ENCODE measurements around the gene FAM217B.

FAM217B gene

GRCh38 chr20:59938221-59938620 lies 2.0 kb upstream of the FAM217B start:
- H2AFZ ChIP-seq (ENCODE audit: low read depth, low read length): no peak overlapping the region
- H3K27me3 ChIP-seq (ENCODE audit: control insufficient read depth in 1 of 2, insufficient read depth in 1 of 2, low read length in 2 of 2): no peaks in the 10 kb centered on the region
- no peak overlapping the region for H4K8ac ChIP-seq (ENCODE audit: low read length)
- no peak overlapping the region for H2BK5ac ChIP-seq (ENCODE audit: low read depth, low read length, poor library complexity, severe bottlenecking)
- H3K79me1 ChIP-seq (replicated peaks; ENCODE audit: low read length, poor library complexity, severe bottlenecking): peaks cover 12% of the 10 kb centered on the region
- H2BK15ac ChIP-seq (ENCODE audit: low read depth, poor library complexity, severe bottlenecking): no peak overlapping the region
- peak overlapping the region; percentile 27 for H3K4me2 ChIP-seq (ENCODE audit: low read length, poor library complexity, severe bottlenecking)
- 67% methylated on average over 4 of the region's 4 CpGs for WGBS
- no peak overlapping the region for H4K91ac ChIP-seq (ENCODE audit: low read length)
- DNase-seq: peak; percentile 78
- H3K27ac ChIP-seq (ENCODE audit: low read length, poor library complexity, severe bottlenecking): no peak overlapping the region
- no peak overlapping the region for H3K4ac ChIP-seq (ENCODE audit: low read depth in 1 of 2, low read length in 2 of 2)
- H3K4me3 ChIP-seq (ENCODE audit: insufficient read depth in 1 of 2, low read depth in 1 of 2, low read length in 2 of 2): peak overlapping the region in 1 of 2 experiments; percentile 90
- peak overlapping the region; percentile 56 for H3K9ac ChIP-seq (ENCODE audit: low read length)
- H2AK5ac ChIP-seq (ENCODE audit: low read length, severe bottlenecking): no peak overlapping the region
- no peak overlapping the region for H3K23ac ChIP-seq (ENCODE audit: low read length in 2 of 2)
- H3K9me3 ChIP-seq (ENCODE audit: control insufficient read depth, low read length): no peaks in the 10 kb centered on the region
- H3K18ac ChIP-seq (ENCODE audit: low read depth in 1 of 2, low read length in 2 of 2): no peak overlapping the region
- H2BK12ac ChIP-seq (ENCODE audit: low read length in 2 of 2): no peak overlapping the region
- no peak overlapping the region for H3K14ac ChIP-seq (ENCODE audit: low read length in 2 of 2)
- H3K36me3 ChIP-seq (ENCODE audit: control insufficient read depth in 1 of 2, insufficient read depth in 2 of 2, low read depth in 1 of 2, low read length in 2 of 2): peaks cover 6 to 23% of the 10 kb centered on the region in 2 experiments
- H2BK120ac ChIP-seq (ENCODE audit: low read depth, low read length): no peak overlapping the region
- peaks cover 20% of the 10 kb centered on the region for H3K4me1 ChIP-seq (ENCODE audit: control insufficient read depth, insufficient read depth, low read depth, low read length)

DNA sequence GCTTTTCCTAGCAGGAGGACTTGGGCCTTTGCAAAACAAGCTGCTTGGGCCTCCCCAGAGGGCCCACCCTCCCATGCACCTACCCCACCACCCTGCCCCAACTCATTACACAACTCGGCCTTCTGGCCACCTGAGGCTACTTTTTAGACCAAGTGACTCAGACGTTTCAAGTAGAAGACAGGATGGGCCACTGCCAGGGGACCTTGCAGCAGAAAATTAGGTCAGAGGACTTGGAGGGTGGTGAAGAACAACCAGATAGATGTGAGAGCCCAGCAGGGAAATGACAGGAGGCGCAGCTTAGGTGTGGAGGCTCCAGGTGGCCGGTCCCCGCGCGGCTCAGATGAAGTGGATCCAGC lies 1.5 kb upstream of the FAM217B start:
- no peak overlapping the region for H4K8ac ChIP-seq (ENCODE audit: low read length)
- no peak overlapping the region for H2BK120ac ChIP-seq (ENCODE audit: low read depth, low read length)
- H2BK12ac ChIP-seq (ENCODE audit: low read length in 2 of 2): no peak overlapping the region
- DNase-seq: no peak
- H2BK15ac ChIP-seq (ENCODE audit: low read depth, poor library complexity, severe bottlenecking): no peak overlapping the region
- H2AFZ ChIP-seq (ENCODE audit: low read depth, low read length): no peak overlapping the region
- WGBS: 91% methylated on average over 6 of the region's 7 CpGs
- H2BK5ac ChIP-seq (ENCODE audit: low read depth, low read length, poor library complexity, severe bottlenecking): no peak overlapping the region
- no peaks in the 10 kb centered on the region for H3K27me3 ChIP-seq (ENCODE audit: control insufficient read depth in 1 of 2, insufficient read depth in 1 of 2, low read length in 2 of 2)
- no peak overlapping the region for H3K9ac ChIP-seq (ENCODE audit: low read length)
- H3K14ac ChIP-seq (ENCODE audit: low read length in 2 of 2): no peak overlapping the region
- no peak overlapping the region for H3K4ac ChIP-seq (ENCODE audit: low read depth in 1 of 2, low read length in 2 of 2)
- peak overlapping the region; percentile 54 for H4K91ac ChIP-seq (ENCODE audit: low read length)
- peak overlapping the region; percentile 77 to 90 for H3K4me3 ChIP-seq (ENCODE audit: insufficient read depth in 1 of 2, low read depth in 1 of 2, low read length in 2 of 2)
- H2AK5ac ChIP-seq (ENCODE audit: low read length, severe bottlenecking): no peak overlapping the region
- H3K4me2 ChIP-seq (ENCODE audit: low read length, poor library complexity, severe bottlenecking): peak overlapping the region; percentile 27
- H3K9me3 ChIP-seq (ENCODE audit: control insufficient read depth, low read length): no peaks in the 10 kb centered on the region
- H3K4me1 ChIP-seq (ENCODE audit: control insufficient read depth, insufficient read depth, low read depth, low read length): peaks cover 16% of the 10 kb centered on the region
- no peak overlapping the region for H3K18ac ChIP-seq (ENCODE audit: low read depth in 1 of 2, low read length in 2 of 2)
- H3K23ac ChIP-seq (ENCODE audit: low read length in 2 of 2): no peak overlapping the region
- peaks cover 5 to 28% of the 10 kb centered on the region in 2 experiments for H3K36me3 ChIP-seq (ENCODE audit: control insufficient read depth in 1 of 2, insufficient read depth in 2 of 2, low read depth in 1 of 2, low read length in 2 of 2)
- H3K27ac ChIP-seq (ENCODE audit: low read length, poor library complexity, severe bottlenecking): no peak overlapping the region
- H3K79me1 ChIP-seq (replicated peaks; ENCODE audit: low read length, poor library complexity, severe bottlenecking): peaks cover 12% of the 10 kb centered on the region

- Histone ChIP-seq H4K91ac (ENCODE audit: low read length) (peak overlapping the region; percentile 65), H3K27me3 (ENCODE audit: control insufficient read depth in 1 of 2, insufficient read depth in 1 of 2, low read length in 2 of 2) (no peaks in the 10 kb centered on the region), H2BK120ac (ENCODE audit: low read depth, low read length) (peak overlapping the region; percentile 81), H3K4me2 (ENCODE audit: low read length, poor library complexity, severe bottlenecking) (peak overlapping the region; percentile 90), H2AK5ac (ENCODE audit: low read length, severe bottlenecking) (no peak overlapping the region), H3K4me1 (ENCODE audit: control insufficient read depth, insufficient read depth, low read depth, low read length) (peaks cover 12% of the 10 kb centered on the region), H3K23ac (ENCODE audit: low read length in 2 of 2) (peak overlapping the region in 1 of 2 experiments; percentile 75), H3K4me3 (ENCODE audit: insufficient read depth in 1 of 2, low read depth in 1 of 2, low read length in 2 of 2) (peak overlapping the region; percentile 77 to 90), H2AFZ (ENCODE audit: low read depth, low read length) (peak overlapping the region; percentile 91), H4K8ac (ENCODE audit: low read length) (peak overlapping the region; percentile 89), H3K4ac (ENCODE audit: low read depth in 1 of 2, low read length in 2 of 2) (peak overlapping the region in 1 of 2 experiments; percentile 24), H3K36me3 (ENCODE audit: control insufficient read depth in 1 of 2, insufficient read depth in 2 of 2, low read depth in 1 of 2, low read length in 2 of 2) (peaks cover 6 to 34% of the 10 kb centered on the region in 2 experiments), H3K9ac (ENCODE audit: low read length) (peak overlapping the region; percentile 97), H2BK5ac (ENCODE audit: low read depth, low read length, poor library complexity, severe bottlenecking) (peak overlapping the region; percentile 80), H2BK12ac (ENCODE audit: low read length in 2 of 2) (no peak overlapping the region), H3K14ac (ENCODE audit: low read length in 2 of 2) (peak overlapping the region in 1 of 2 experiments; percentile 5), H2BK15ac (ENCODE audit: low read depth, poor library complexity, severe bottlenecking) (no peak overlapping the region), H3K79me1 (replicated peaks; ENCODE audit: low read length, poor library complexity, severe bottlenecking) (peaks cover 12% of the 10 kb centered on the region), H3K18ac (ENCODE audit: low read depth in 1 of 2, low read length in 2 of 2) (peak overlapping the region; percentile 34 to 86), H3K27ac (ENCODE audit: low read length, poor library complexity, severe bottlenecking) (peak overlapping the region; percentile 96), H3K9me3 (ENCODE audit: control insufficient read depth, low read length) (no peaks in the 10 kb centered on the region)
- WGBS: 67% methylated on average over 82 of the region's 104 CpGs
- DNase-seq: no peak
Measured at GRCh38 chr20:59939052-59939878, 924 bp upstream of the FAM217B start.

- H4K8ac ChIP-seq (ENCODE audit: low read length): peak overlapping the region; percentile 47
- no peak overlapping the region for H3K14ac ChIP-seq (ENCODE audit: low read length in 2 of 2)
- H3K23ac ChIP-seq (ENCODE audit: low read length in 2 of 2): peak overlapping the region in 1 of 2 experiments; percentile 48
- peak overlapping the region; percentile 96 for H3K27ac ChIP-seq (ENCODE audit: low read length, poor library complexity, severe bottlenecking)
- no peaks in the 10 kb centered on the region for H3K27me3 ChIP-seq (ENCODE audit: control insufficient read depth in 1 of 2, insufficient read depth in 1 of 2, low read length in 2 of 2)
- H3K4me3 ChIP-seq (ENCODE audit: insufficient read depth in 1 of 2, low read depth in 1 of 2, low read length in 2 of 2): peak overlapping the region; percentile 77 to 90
- H4K91ac ChIP-seq (ENCODE audit: low read length): peak overlapping the region; percentile 31
- no peaks in the 10 kb centered on the region for H3K9me3 ChIP-seq (ENCODE audit: control insufficient read depth, low read length)
- DNase-seq: no peak
- H2AFZ ChIP-seq (ENCODE audit: low read depth, low read length): peak overlapping the region; percentile 91
- under 1% methylated on average over 21 of the region's 24 CpGs for WGBS
- peaks cover 12% of the 10 kb centered on the region for H3K4me1 ChIP-seq (ENCODE audit: control insufficient read depth, insufficient read depth, low read depth, low read length)
- H2AK5ac ChIP-seq (ENCODE audit: low read length, severe bottlenecking): no peak overlapping the region
- H3K79me1 ChIP-seq (replicated peaks; ENCODE audit: low read length, poor library complexity, severe bottlenecking): peaks cover 13% of the 10 kb centered on the region
- peak overlapping the region; percentile 97 for H3K9ac ChIP-seq (ENCODE audit: low read length)
- H2BK120ac ChIP-seq (ENCODE audit: low read depth, low read length): peak overlapping the region; percentile 81
- no peak overlapping the region for H2BK12ac ChIP-seq (ENCODE audit: low read length in 2 of 2)
- peak overlapping the region; percentile 34 to 86 for H3K18ac ChIP-seq (ENCODE audit: low read depth in 1 of 2, low read length in 2 of 2)
- H3K4me2 ChIP-seq (ENCODE audit: low read length, poor library complexity, severe bottlenecking): peak overlapping the region; percentile 90
- H3K4ac ChIP-seq (ENCODE audit: low read depth in 1 of 2, low read length in 2 of 2): peak overlapping the region in 1 of 2 experiments; percentile 24
- peak overlapping the region; percentile 80 for H2BK5ac ChIP-seq (ENCODE audit: low read depth, low read length, poor library complexity, severe bottlenecking)
- no peak overlapping the region for H2BK15ac ChIP-seq (ENCODE audit: low read depth, poor library complexity, severe bottlenecking)
- peaks cover 10 to 39% of the 10 kb centered on the region in 2 experiments for H3K36me3 ChIP-seq (ENCODE audit: control insufficient read depth in 1 of 2, insufficient read depth in 2 of 2, low read depth in 1 of 2, low read length in 2 of 2)
Measured at GRCh38 chr20:59939879-59940128, 385 bp upstream of the FAM217B start.

Data from mesenchymal stem cell (in vitro differentiated cells and primary cell).